GM12892 (cell line): Measurements from ENCODE around the gene DSCAML1.

Experiments used
- POLR2A ChIP-seq: IDR thresholded peaks from 2 replicates; pipeline ENCODE4 v1.6.1; 2011; ENCODE audit warnings: low read depth, low read length, control low read depth
- POLR2AphosphoS5 ChIP-seq: IDR thresholded peaks from 2 replicates; pipeline ENCODE4 v1.6.1; 2011; ENCODE audit warnings: low read depth, low read length, control low read depth

- TF ChIP-seq POLR2AphosphoS5 (no peak), POLR2A (no peak)
Observed at GRCh38 chr11:117768506-117768905, 28.5 kb downstream of the DSCAML1 start.
